HepG2 (cell line): Measurements from ENCODE around the gene LILRB3. TPM values are rescaled to one million over a fixed set of nuclear protein-coding genes. Genes with fewer than 3 reads are reported as not detected.

Experiments
- CBX2 ChIP-seq, 2 experiments: fragments of 200-600 bp in 1 of 2; sonication (generic); formaldehyde crosslinking in 1 of 2; IDR thresholded peaks; 2 replicates each; pipeline versions ENCODE4 v1.7.0 to v1.8.1; 2018 to 2022; ENCODE audit warnings: low read depth in 2 of 2, low read length in 1 of 2, mild to moderate bottlenecking in 1 of 2, missing genetic modification reagents in 1 of 2
- CTCF ChIP-seq: sonication (generic); formaldehyde crosslinking; IDR thresholded peaks from 2 replicates; pipeline ENCODE4 v1.5.0; 2020; ENCODE audit warnings: mild to moderate bottlenecking, missing genetic modification reagents, moderate library complexity
- ELF1 ChIP-seq: sonication (generic); formaldehyde crosslinking; IDR thresholded peaks from 2 replicates; pipeline ENCODE4 v1.4.0; 2020; ENCODE audit warnings: missing genetic modification reagents
- JDP2 ChIP-seq: sonication (generic); formaldehyde crosslinking; IDR thresholded peaks from 2 replicates; pipeline ENCODE4 v1.8.1; 2022; ENCODE audit warnings: missing genetic modification reagents, borderline replicate concordance
- MIER3 ChIP-seq: IDR thresholded peaks from 2 replicates; pipeline ENCODE4 v1.6.1; 2016; ENCODE audit warnings: missing compliant biosample characterization, borderline replicate concordance
- MTA1 ChIP-seq: sonication (generic); formaldehyde crosslinking; IDR thresholded peaks from 2 replicates; pipeline ENCODE4 v1.4.0; 2020; ENCODE audit warnings: missing genetic modification reagents, mild to moderate bottlenecking, borderline replicate concordance
- RARA ChIP-seq: IDR thresholded peaks from 2 replicates; pipeline ENCODE4 v1.6.1; 2016; ENCODE audit warnings: missing genetic modification reagents, missing compliant biosample characterization
- SP4 ChIP-seq: sonication (generic); formaldehyde crosslinking; IDR thresholded peaks from 2 replicates; pipeline ENCODE4 v1.8.1; 2023; ENCODE audit warnings: mild to moderate bottlenecking, missing genetic modification reagents
- TCF12 ChIP-seq, 2 experiments: fragments of 450-650 bp in 1 of 2; sonication (generic) in 1 of 2; formaldehyde crosslinking in 1 of 2; IDR thresholded peaks; 2 replicates each; pipeline versions ENCODE4 v1.6.1 to v1.8.0; 2017 to 2022; ENCODE audit warnings: antibody characterized with exemption in 1 of 2, mild to moderate bottlenecking in 1 of 2, missing genetic modification reagents in 1 of 2, moderate library complexity in 1 of 2
- ZNF563 ChIP-seq: sonication (generic); formaldehyde crosslinking; IDR thresholded peaks from 2 replicates; pipeline ENCODE4 v1.8.0; 2022; ENCODE audit warnings: mild to moderate bottlenecking, moderate library complexity, missing genetic modification reagents
- ZNF616 ChIP-seq: sonication (generic); formaldehyde crosslinking; IDR thresholded peaks from 2 replicates; pipeline ENCODE4 v1.5.0; 2020; ENCODE audit warnings: low read depth, mild to moderate bottlenecking, missing genetic modification reagents
- ZNF800 ChIP-seq: sonication (generic); formaldehyde crosslinking; IDR thresholded peaks from 2 replicates; pipeline ENCODE4 v1.4.0; 2020; ENCODE audit warnings: missing genetic modification reagents
- polyA plus RNA-seq, 8 experiments: library from polyadenylated mRNA; depleted of rRNA in 3 of 8; stranded (reverse) in 7 of 8; unstranded in 1 of 8; fragments of >200 nt; fragmentation: Illumina TruSeq in 4 of 8; extraction: Trizol in 4 of 8; gene quantifications; 2 replicates each; pipeline versions ENCODE4 v1.2.1 to v1.2.3, GENCODE V29; 2011 to 2016; ENCODE audit warnings: low read depth in 4 of 8, missing spikeins in 1 of 8, mixed read lengths in 1 of 8; ENCODE audit not compliant: insufficient read depth in 1 of 8
- total RNA-seq, 5 experiments: library from RNA; depleted of rRNA; stranded (reverse); fragments of >200 nt; fragmentation: Illumina TruSeq; extraction: Trizol; gene quantifications; 2 replicates each; pipeline ENCODE4 v1.2.3, GENCODE V29; 2016; ENCODE audit warnings: low read depth in 1 of 5
- TF ChIP-seq, protein P1 (sequence below): sonication (generic); formaldehyde crosslinking; IDR thresholded peaks from 2 replicates; pipeline ENCODE4 v1.5.0; 2020; ENCODE audit warnings: mild to moderate bottlenecking, missing genetic modification reagents, borderline replicate concordance
- TF ChIP-seq, protein P2 (sequence below): sonication (generic); formaldehyde crosslinking; IDR thresholded peaks from 2 replicates; pipeline ENCODE4 v1.8.0; 2022; ENCODE audit warnings: missing genetic modification reagents, low read depth, mild to moderate bottlenecking, borderline replicate concordance

The LILRB3 gene
- total and polyA plus RNA-seq, 2 of the 13 experiments (the other 11 are each of a cell fraction or from before 2014, with no cell fraction given), result 0.22 TPM; not detected in 1

- TF ChIP-seq, protein P1, sequence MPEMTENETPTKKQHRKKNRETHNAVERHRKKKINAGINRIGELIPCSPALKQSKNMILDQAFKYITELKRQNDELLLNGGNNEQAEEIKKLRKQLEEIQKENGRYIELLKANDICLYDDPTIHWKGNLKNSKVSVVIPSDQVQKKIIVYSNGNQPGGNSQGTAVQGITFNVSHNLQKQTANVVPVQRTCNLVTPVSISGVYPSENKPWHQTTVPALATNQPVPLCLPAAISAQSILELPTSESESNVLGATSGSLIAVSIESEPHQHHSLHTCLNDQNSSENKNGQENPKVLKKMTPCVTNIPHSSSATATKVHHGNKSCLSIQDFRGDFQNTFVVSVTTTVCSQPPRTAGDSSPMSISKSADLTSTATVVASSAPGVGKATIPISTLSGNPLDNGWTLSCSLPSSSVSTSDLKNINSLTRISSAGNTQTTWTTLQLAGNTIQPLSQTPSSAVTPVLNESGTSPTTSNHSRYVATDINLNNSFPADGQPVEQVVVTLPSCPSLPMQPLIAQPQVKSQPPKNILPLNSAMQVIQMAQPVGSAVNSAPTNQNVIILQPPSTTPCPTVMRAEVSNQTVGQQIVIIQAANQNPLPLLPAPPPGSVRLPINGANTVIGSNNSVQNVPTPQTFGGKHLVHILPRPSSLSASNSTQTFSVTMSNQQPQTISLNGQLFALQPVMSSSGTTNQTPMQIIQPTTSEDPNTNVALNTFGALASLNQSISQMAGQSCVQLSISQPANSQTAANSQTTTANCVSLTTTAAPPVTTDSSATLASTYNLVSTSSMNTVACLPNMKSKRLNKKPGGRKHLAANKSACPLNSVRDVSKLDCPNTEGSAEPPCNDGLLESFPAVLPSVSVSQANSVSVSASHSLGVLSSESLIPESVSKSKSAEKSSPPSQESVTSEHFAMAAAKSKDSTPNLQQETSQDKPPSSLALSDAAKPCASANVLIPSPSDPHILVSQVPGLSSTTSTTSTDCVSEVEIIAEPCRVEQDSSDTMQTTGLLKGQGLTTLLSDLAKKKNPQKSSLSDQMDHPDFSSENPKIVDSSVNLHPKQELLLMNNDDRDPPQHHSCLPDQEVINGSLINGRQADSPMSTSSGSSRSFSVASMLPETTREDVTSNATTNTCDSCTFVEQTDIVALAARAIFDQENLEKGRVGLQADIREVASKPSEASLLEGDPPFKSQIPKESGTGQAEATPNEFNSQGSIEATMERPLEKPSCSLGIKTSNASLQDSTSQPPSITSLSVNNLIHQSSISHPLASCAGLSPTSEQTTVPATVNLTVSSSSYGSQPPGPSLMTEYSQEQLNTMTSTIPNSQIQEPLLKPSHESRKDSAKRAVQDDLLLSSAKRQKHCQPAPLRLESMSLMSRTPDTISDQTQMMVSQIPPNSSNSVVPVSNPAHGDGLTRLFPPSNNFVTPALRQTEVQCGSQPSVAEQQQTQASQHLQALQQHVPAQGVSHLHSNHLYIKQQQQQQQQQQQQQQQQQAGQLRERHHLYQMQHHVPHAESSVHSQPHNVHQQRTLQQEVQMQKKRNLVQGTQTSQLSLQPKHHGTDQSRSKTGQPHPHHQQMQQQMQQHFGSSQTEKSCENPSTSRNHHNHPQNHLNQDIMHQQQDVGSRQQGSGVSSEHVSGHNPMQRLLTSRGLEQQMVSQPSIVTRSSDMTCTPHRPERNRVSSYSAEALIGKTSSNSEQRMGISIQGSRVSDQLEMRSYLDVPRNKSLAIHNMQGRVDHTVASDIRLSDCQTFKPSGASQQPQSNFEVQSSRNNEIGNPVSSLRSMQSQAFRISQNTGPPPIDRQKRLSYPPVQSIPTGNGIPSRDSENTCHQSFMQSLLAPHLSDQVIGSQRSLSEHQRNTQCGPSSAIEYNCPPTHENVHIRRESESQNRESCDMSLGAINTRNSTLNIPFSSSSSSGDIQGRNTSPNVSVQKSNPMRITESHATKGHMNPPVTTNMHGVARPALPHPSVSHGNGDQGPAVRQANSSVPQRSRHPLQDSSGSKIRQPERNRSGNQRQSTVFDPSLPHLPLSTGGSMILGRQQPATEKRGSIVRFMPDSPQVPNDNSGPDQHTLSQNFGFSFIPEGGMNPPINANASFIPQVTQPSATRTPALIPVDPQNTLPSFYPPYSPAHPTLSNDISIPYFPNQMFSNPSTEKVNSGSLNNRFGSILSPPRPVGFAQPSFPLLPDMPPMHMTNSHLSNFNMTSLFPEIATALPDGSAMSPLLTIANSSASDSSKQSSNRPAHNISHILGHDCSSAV, result no peak
- TF ChIP-seq CBX2 (IDR thresholded peaks at IDR 0.05; ENCODE audit: low read depth, low read length) (no peak), CBX2 (CRISPR knock-in tag; IDR thresholded peaks at IDR 0.05; ENCODE audit: low read depth) (no peak), TCF12 (IDR thresholded peaks at IDR 0.05) (no peak), TCF12 (CRISPR knock-in tag; IDR thresholded peaks at IDR 0.05) (no peak), SP4 (peak; percentile 18; the same call in 1 of the 2 replicates), RARA (CRISPR knock-in tag) (0 out of 2 replicates have a peak, but pooled peaks have one; percentile 8), MIER3 (no peak), ELF1 (peak; percentile 74), ZNF563 (CRISPR knock-in tag) (0 out of 2 replicates have a peak, but pooled peaks have one; percentile 44), JDP2 (CRISPR knock-in tag) (no peak), ZNF616 (CRISPR knock-in tag) (0 out of 2 replicates have a peak, but pooled peaks have one; percentile 3), CTCF (CRISPR knock-in tag) (peak; percentile 35), ZNF800 (CRISPR knock-in tag) (no peak), MTA1 (0 out of 2 replicates have a peak, but pooled peaks have one; percentile 11)
- TF ChIP-seq, protein P2, sequence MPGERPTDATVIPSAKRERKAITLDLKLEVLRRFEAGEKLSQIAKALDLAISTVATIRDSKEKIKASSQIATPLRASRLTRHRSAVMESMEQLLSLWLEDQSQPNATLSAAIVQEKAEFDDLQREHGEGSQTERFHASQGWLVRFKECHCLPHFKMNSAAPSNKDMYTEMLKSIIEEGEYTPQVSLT (CRISPR knock-in tag), result no peak
Observed at GRCh38 chr19:54190503-54191010, 32.2 kb downstream of the LILRB3 start (continued).
